IMR-90 (cell line): ENCODE measurements around the gene ARFGEF3. TPM values are rescaled to one million over a fixed set of nuclear protein-coding genes. Genes with fewer than 3 reads are reported as not detected.

ENCODE experiments used
- ATAC-seq: fragments of 200-7000 bp; cut with Tn5 transposase; 2 replicates; pipeline ENCODE4 v1.9.1; 2020; ENCODE audit warnings: low read depth, mild to moderate bottlenecking, moderate library complexity
- BruUV-seq: library from RNA; stranded (reverse); fragments of 400-500 nt; replicated peaks from 2 replicates; lab custom pipeline; 2021; lab: Mats Ljungman, UMichigan
- CTCF ChIA-PET: fragments of 300-600 bp; formaldehyde crosslinking; extraction: SDS; loops from one replicate; lab custom pipeline; 2021; ENCODE audit warnings: antibody characterized with exemption; lab: Yijun Ruan, JAX
- POLR2A ChIA-PET: fragments of 300-600 bp; sonication (Branson Sonifier 250); formaldehyde crosslinking; loops from one replicate; lab custom pipeline; 2022; ENCODE audit warnings: antibody characterized with exemption; ENCODE audit not compliant: unreplicated experiment; lab: Charles Lee
- DNase-seq: peaks from one replicate; pipeline ENCODE4 v3.0.0; 2013
- H2AFZ ChIP-seq: replicated peaks from 2 replicates; pipeline ENCODE3; 2013; ENCODE audit warnings: low read length, mild to moderate bottlenecking; ENCODE audit not compliant: poor library complexity
- H2AK5ac ChIP-seq: 2 replicates; pipeline ENCODE4 v1.6.1; 2013; ENCODE audit warnings: low read depth, low read length, inconsistent platforms
- H2AK9ac ChIP-seq: replicated peaks from 2 replicates; pipeline ENCODE3; 2013; ENCODE audit warnings: mild to moderate bottlenecking, low read depth, low read length, moderate library complexity; ENCODE audit not compliant: poor library complexity
- H2BK120ac ChIP-seq: 2 replicates; pipeline ENCODE4 v1.6.1; 2013; ENCODE audit warnings: low read depth, low read length, inconsistent platforms
- H2BK15ac ChIP-seq: 3 replicates; pipeline ENCODE4 v1.6.1; 2013; ENCODE audit warnings: low read depth, low read length, inconsistent platforms
- H2BK20ac ChIP-seq: 2 replicates; pipeline ENCODE4 v1.6.1; 2013; ENCODE audit warnings: low read depth, mild to moderate bottlenecking, inconsistent platforms, low read length, moderate library complexity
- H2BK5ac ChIP-seq: 2 replicates; pipeline ENCODE4 v1.6.1; 2013; ENCODE audit warnings: mild to moderate bottlenecking, low read depth, low read length, inconsistent platforms; ENCODE audit not compliant: poor library complexity, severe bottlenecking
- H3K14ac ChIP-seq: replicated peaks from 2 replicates; pipeline ENCODE4 v1.6.1; 2013; ENCODE audit warnings: low read depth, low read length, inconsistent platforms
- H3K18ac ChIP-seq: 2 replicates; pipeline ENCODE4 v1.6.1; 2013; ENCODE audit warnings: low read depth, low read length, control low read depth
- H3K23ac ChIP-seq: 2 replicates; pipeline ENCODE4 v1.6.1; 2013; ENCODE audit warnings: low read depth, low read length, inconsistent platforms
- H3K27ac ChIP-seq: 2 replicates; pipeline ENCODE4 v1.5.1; 2013; ENCODE audit warnings: mild to moderate bottlenecking, control low read depth, low read length; ENCODE audit not compliant: insufficient read depth
- H3K27me3 ChIP-seq: 2 replicates; pipeline ENCODE4 v1.6.1; 2013; ENCODE audit warnings: low read length; ENCODE audit not compliant: control insufficient read depth, insufficient read depth
- H3K36me3 ChIP-seq: 2 replicates; pipeline ENCODE4 v1.6.1; 2013; ENCODE audit warnings: low read length, mixed read lengths; ENCODE audit not compliant: control insufficient read depth, insufficient read depth
- H3K4ac ChIP-seq: 2 replicates; pipeline ENCODE4 v1.6.1; 2013; ENCODE audit warnings: low read depth, low read length, inconsistent platforms
- H3K4me1 ChIP-seq: 2 replicates; pipeline ENCODE4 v1.6.1; 2013; ENCODE audit warnings: low read length, mixed read lengths; ENCODE audit not compliant: control insufficient read depth, insufficient read depth
- H3K4me2 ChIP-seq: 2 replicates; pipeline ENCODE4 v1.6.1; 2013; ENCODE audit warnings: low read depth, mild to moderate bottlenecking, control low read depth, low read length, moderate library complexity
- H3K4me3 ChIP-seq: 2 replicates; pipeline ENCODE4 v1.5.1; 2013; ENCODE audit warnings: low read depth, mild to moderate bottlenecking, control low read depth, low read length, moderate library complexity; ENCODE audit not compliant: insufficient read depth
- H3K56ac ChIP-seq: 2 replicates; pipeline ENCODE4 v1.6.1; 2013; ENCODE audit warnings: low read length, inconsistent platforms; ENCODE audit not compliant: insufficient read depth; ENCODE audit errors: extremely low read depth
- H3K79me1 ChIP-seq, 2 experiments: 2 replicates each; pipeline ENCODE4 v1.6.1; 2013; ENCODE audit warnings: low read length in 2 of 2, inconsistent platforms in 1 of 2, low read depth in 1 of 2
- H3K9ac ChIP-seq: 2 replicates; pipeline ENCODE4 v1.6.1; 2013; ENCODE audit warnings: low read depth, low read length, control low read depth
- H3K9me1 ChIP-seq: 2 replicates; pipeline ENCODE4 v1.6.1; 2013; ENCODE audit warnings: low read length, inconsistent platforms; ENCODE audit not compliant: insufficient read depth
- H3K9me3 ChIP-seq: 2 replicates; pipeline ENCODE4 v1.6.1; 2013; ENCODE audit warnings: low read length; ENCODE audit not compliant: control insufficient read depth, insufficient read depth
- H4K20me1 ChIP-seq: 2 replicates; pipeline ENCODE4 v1.6.1; 2013; ENCODE audit warnings: low read length, inconsistent platforms; ENCODE audit not compliant: insufficient read depth
- H4K5ac ChIP-seq: 2 replicates; pipeline ENCODE4 v1.6.1; 2013; ENCODE audit warnings: mild to moderate bottlenecking, low read depth, low read length, control low read depth
- H4K8ac ChIP-seq, 2 experiments: 2 replicates each; pipeline ENCODE4 v1.6.1; 2013; ENCODE audit warnings: low read depth in 2 of 2, low read length in 2 of 2, control low read depth in 1 of 2, inconsistent platforms in 1 of 2
- H4K91ac ChIP-seq: 2 replicates; pipeline ENCODE4 v1.6.1; 2013; ENCODE audit warnings: low read depth, low read length, inconsistent platforms; ENCODE audit not compliant: insufficient read depth
- BHLHE40 ChIP-seq: fragments of 150-350 bp; IDR thresholded peaks from 2 replicates; pipeline ENCODE4 v1.6.1; 2016; ENCODE audit warnings: mild to moderate bottlenecking, low read depth, low read length
- CEBPB ChIP-seq: IDR thresholded peaks from 2 replicates; pipeline ENCODE4 v1.6.1; 2012; ENCODE audit warnings: low read depth, low read length, improper control_type of control experiment
- CHD1 ChIP-seq: IDR thresholded peaks from 2 replicates; pipeline ENCODE4 v1.6.1; 2012; ENCODE audit warnings: low read depth, low read length, improper control_type of control experiment
- FOS ChIP-seq: fragments of 150-350 bp; IDR thresholded peaks from 2 replicates; pipeline ENCODE4 v1.6.1; 2016; ENCODE audit warnings: low read depth, low read length
- MAFK ChIP-seq: IDR thresholded peaks from 2 replicates; pipeline ENCODE4 v1.6.1; 2012; ENCODE audit warnings: low read depth, low read length, improper control_type of control experiment
- MAZ ChIP-seq: IDR thresholded peaks from 2 replicates; pipeline ENCODE4 v1.6.1; 2012; ENCODE audit warnings: low read depth, mild to moderate bottlenecking, low read length, improper control_type of control experiment, moderate library complexity, borderline replicate concordance
- MXI1 ChIP-seq: IDR thresholded peaks from 2 replicates; pipeline ENCODE4 v1.6.1; 2012; ENCODE audit warnings: low read depth, mild to moderate bottlenecking, low read length, moderate library complexity, borderline replicate concordance
- NFE2L2 ChIP-seq: fragments of 150-350 bp; IDR thresholded peaks from 2 replicates; pipeline ENCODE4 v1.6.1; 2016; ENCODE audit warnings: low read depth, mild to moderate bottlenecking, low read length
- POLR2A ChIP-seq: IDR thresholded peaks from 2 replicates; pipeline ENCODE4 v1.6.1; 2012; ENCODE audit warnings: mild to moderate bottlenecking, low read depth, low read length
- RCOR1 ChIP-seq: IDR thresholded peaks from 2 replicates; pipeline ENCODE4 v1.6.1; 2012; ENCODE audit warnings: mild to moderate bottlenecking, low read length, improper control_type of control experiment; ENCODE audit not compliant: insufficient replicate concordance
- RFX5 ChIP-seq: IDR thresholded peaks from 2 replicates; pipeline ENCODE4 v1.8.0; 2012; ENCODE audit warnings: low read depth, mild to moderate bottlenecking, low read length, moderate library complexity
- SMC3 ChIP-seq: fragments of 150-350 bp; IDR thresholded peaks from 2 replicates; pipeline ENCODE4 v1.6.1; 2016; ENCODE audit warnings: low read depth, mild to moderate bottlenecking, antibody characterized with exemption, low read length, moderate library complexity
- WGBS, 2 experiments: methylation state at CpG; one replicate each; pipeline versions ENCODE4 v1.1.5 to v1.1.7; 2013; ENCODE audit warnings: missing lambda C conversion rate in 2 of 2; ENCODE audit not compliant: insufficient read length in 1 of 2; ENCODE audit errors: extremely low coverage in 2 of 2; 5-methylcytosine and 5-hydroxymethylcytosine counted together
- dilution Hi-C: fragments of 300-500 bp; cut with HindIII; formaldehyde crosslinking; loops from one replicate; pipeline ENCODE4 v1.14.3; 2018; ENCODE audit warnings: low sequenced_read_pairs; ENCODE audit not compliant: unreplicated experiment
- in situ Hi-C: fragments of 300-500 bp; cut with MboI; formaldehyde crosslinking; loops from 3 replicates; pipeline ENCODE4 v1.14.3; 2019; ENCODE audit warnings: low sequenced_read_pairs, inconsistent platforms, mixed read lengths
- intact Hi-C: fragments of 100-400 bp; cut with micrococcal nuclease; formaldehyde crosslinking; loops from 2 replicates; pipeline ENCODE4 v1.10.0; 2022
- polyA plus RNA-seq, 3 experiments: library from polyadenylated mRNA; depleted of rRNA; stranded (reverse); fragments of >200 nt; gene quantifications; 2 replicates each; pipeline ENCODE4 v1.2.3, GENCODE V29; 2012; ENCODE audit warnings: low replicate concordance in 1 of 3
- total RNA-seq: library from RNA; depleted of rRNA; stranded (reverse); fragments of >200 nt; gene quantifications from 2 replicates; pipeline ENCODE4 v1.2.3, GENCODE V29; 2012
- TF ChIP-seq, protein P1 (sequence below): conservative IDR thresholded peaks from 2 replicates; pipeline ENCODE4 v1.5.1; 2012; ENCODE audit warnings: mild to moderate bottlenecking, low read depth, low read length, improper control_type of control experiment
- TF ChIP-seq, protein P2 (sequence below): fragments of 150-350 bp; IDR thresholded peaks from 2 replicates; pipeline ENCODE4 v1.6.1; 2016; ENCODE audit warnings: low read depth, mild to moderate bottlenecking, low read length, moderate library complexity, borderline replicate concordance

The ARFGEF3 gene
- total and polyA plus RNA-seq, 2 of the 4 experiments (the other 2 are of a cell fraction): under 0.01 to 0.02 TPM

DNA sequence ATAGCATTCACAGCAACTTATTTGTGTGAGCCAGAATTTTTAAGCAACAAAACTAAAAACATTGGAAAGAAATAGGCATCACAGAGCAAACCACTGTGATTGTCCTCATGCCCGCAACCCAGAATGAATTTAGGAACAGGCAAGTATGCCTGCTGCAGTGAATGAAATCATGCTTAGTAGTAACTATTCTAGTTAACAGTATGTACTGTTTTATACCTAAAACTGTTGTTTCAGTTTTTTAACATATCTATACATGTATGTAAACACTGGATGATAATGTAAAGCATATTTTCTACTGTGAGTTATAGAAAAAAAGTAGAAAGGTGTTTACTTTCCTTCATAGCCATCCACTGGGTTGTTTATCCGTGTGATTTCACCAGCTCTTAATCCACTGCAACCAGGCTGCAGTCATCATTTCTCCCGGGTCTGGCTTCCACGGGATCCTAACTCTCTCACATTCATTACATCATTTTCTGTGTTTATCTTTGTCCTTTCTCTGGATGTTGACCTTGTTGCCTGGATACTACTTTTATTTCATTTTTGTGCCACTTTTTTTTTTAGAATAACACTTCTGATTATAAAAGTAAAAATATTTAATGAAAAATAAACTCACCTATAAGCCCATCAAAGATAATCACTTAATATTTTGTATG, 3.6 kb upstream of the ARFGEF3 start:
- H2AFZ ChIP-seq: no peak overlapping the region
- dilution Hi-C loops (no loop called here), intact Hi-C loops (no loop called here), in situ Hi-C loops (no loop called here)
- H2AK9ac ChIP-seq: no peak overlapping the region
- H3K36me3 ChIP-seq: no peaks in the 10 kb centered on the region
- TF ChIP-seq CHD1 (no peak), SMC3 (no peak), BHLHE40 (no peak), MAFK (no peak), MAZ (no peak), POLR2A (no peak), CEBPB (no peak), FOS (no peak), RCOR1 (no peak), NFE2L2 (no peak), RFX5 (no peak), MXI1 (no peak)
- TF ChIP-seq, protein P1, sequence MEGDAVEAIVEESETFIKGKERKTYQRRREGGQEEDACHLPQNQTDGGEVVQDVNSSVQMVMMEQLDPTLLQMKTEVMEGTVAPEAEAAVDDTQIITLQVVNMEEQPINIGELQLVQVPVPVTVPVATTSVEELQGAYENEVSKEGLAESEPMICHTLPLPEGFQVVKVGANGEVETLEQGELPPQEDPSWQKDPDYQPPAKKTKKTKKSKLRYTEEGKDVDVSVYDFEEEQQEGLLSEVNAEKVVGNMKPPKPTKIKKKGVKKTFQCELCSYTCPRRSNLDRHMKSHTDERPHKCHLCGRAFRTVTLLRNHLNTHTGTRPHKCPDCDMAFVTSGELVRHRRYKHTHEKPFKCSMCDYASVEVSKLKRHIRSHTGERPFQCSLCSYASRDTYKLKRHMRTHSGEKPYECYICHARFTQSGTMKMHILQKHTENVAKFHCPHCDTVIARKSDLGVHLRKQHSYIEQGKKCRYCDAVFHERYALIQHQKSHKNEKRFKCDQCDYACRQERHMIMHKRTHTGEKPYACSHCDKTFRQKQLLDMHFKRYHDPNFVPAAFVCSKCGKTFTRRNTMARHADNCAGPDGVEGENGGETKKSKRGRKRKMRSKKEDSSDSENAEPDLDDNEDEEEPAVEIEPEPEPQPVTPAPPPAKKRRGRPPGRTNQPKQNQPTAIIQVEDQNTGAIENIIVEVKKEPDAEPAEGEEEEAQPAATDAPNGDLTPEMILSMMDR: no peak
- TF ChIP-seq, protein P2, sequence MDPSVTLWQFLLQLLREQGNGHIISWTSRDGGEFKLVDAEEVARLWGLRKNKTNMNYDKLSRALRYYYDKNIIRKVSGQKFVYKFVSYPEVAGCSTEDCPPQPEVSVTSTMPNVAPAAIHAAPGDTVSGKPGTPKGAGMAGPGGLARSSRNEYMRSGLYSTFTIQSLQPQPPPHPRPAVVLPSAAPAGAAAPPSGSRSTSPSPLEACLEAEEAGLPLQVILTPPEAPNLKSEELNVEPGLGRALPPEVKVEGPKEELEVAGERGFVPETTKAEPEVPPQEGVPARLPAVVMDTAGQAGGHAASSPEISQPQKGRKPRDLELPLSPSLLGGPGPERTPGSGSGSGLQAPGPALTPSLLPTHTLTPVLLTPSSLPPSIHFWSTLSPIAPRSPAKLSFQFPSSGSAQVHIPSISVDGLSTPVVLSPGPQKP: no peak
- H3K4me3 ChIP-seq: no peak overlapping the region
- no peaks in the 10 kb centered on the region for H3K9me1 ChIP-seq
- H4K8ac ChIP-seq: no peak overlapping the region
- no peak overlapping the region for H4K5ac ChIP-seq
- H3K9me3 ChIP-seq: peaks cover 3% of the 10 kb centered on the region
- H3K4me1 ChIP-seq: peaks cover 2% of the 10 kb centered on the region
- H3K4me2 ChIP-seq: no peak overlapping the region
- no peak overlapping the region for H3K14ac ChIP-seq
- H2BK20ac ChIP-seq: no peak overlapping the region
- H2BK15ac ChIP-seq: no peak overlapping the region
- H4K20me1 ChIP-seq: no peaks in the 10 kb centered on the region
- no peak overlapping the region for H3K18ac ChIP-seq
- H4K91ac ChIP-seq: no peak overlapping the region
- ATAC-seq: no peak
- H3K9ac ChIP-seq: no peak overlapping the region
- no peak overlapping the region for H2BK120ac ChIP-seq
- CTCF ChIA-PET: no interaction called here
- no TSS peak for BruUV-seq
- peaks cover 43% of the 10 kb centered on the region for H3K27me3 ChIP-seq
- no peak overlapping the region for H2AK5ac ChIP-seq
- H3K79me1 ChIP-seq: no peaks in the 10 kb centered on the region
- H2BK5ac ChIP-seq: no peak overlapping the region
- WGBS, 2 experiments: 20% methylated on average over 1 of the region's 4 CpGs; no CpG with 5 or more reads in 1 of the 2 experiments
- no peak overlapping the region for H3K4ac ChIP-seq
- no peak for DNase-seq
- H3K56ac ChIP-seq: no peak overlapping the region
- no peak overlapping the region for H3K27ac ChIP-seq
- POLR2A ChIA-PET: interaction anchor here (0.5 kb wide), 1 partner anchor 11 kb away, joined by 4 read pairs; no protein-coding TSS in a partner anchor
- no peak overlapping the region for H3K23ac ChIP-seq
